Mucosa of rectum (tissue), 2 donors: ENCODE measurements around the gene RUNX1.
"Not testable (repeated sequence)": the region's sequence is repeated elsewhere in the genome, so short reads cannot be mapped to it uniquely, and the experiment has no call there.

Experiments used
- H3K27ac ChIP-seq, 2 donors: one replicate each; pipeline ENCODE4 v1.7.0; 2013; ENCODE audit warnings: inconsistent platforms in 2 of 2, low read depth in 2 of 2, low read length in 2 of 2
- H3K27me3 ChIP-seq, 2 donors: one replicate each; pipeline ENCODE4 v1.7.0; 2013; ENCODE audit warnings: low read length in 2 of 2; ENCODE audit not compliant: control insufficient read depth in 2 of 2, insufficient read depth in 2 of 2
- H3K36me3 ChIP-seq, 2 donors: one replicate each; pipeline ENCODE4 v1.7.0; 2013; ENCODE audit warnings: low read length in 2 of 2; ENCODE audit not compliant: control insufficient read depth in 2 of 2, insufficient read depth in 2 of 2
- H3K4me1 ChIP-seq, 2 donors: one replicate each; pipeline ENCODE4 v1.7.0; 2013; ENCODE audit warnings: low read length in 2 of 2, mild to moderate bottlenecking in 1 of 2; ENCODE audit not compliant: control insufficient read depth in 2 of 2, insufficient read depth in 2 of 2
- H3K4me3 ChIP-seq, 2 donors: one replicate each; pipeline ENCODE4 v1.7.0; 2013; ENCODE audit warnings: low read length in 2 of 2
- H3K9ac ChIP-seq, 2 donors: one replicate each; pipeline ENCODE4 v1.7.0; 2013; ENCODE audit warnings: low read length in 2 of 2, low read depth in 1 of 2, mild to moderate bottlenecking in 1 of 2
- H3K9me3 ChIP-seq, 2 donors: one replicate each; pipeline ENCODE4 v1.7.0; 2013; ENCODE audit warnings: low read length in 2 of 2; ENCODE audit not compliant: control insufficient read depth in 2 of 2
- donor health status: healthy.
- donor health status: Normal muscosa, but diverticular disease.

Gene RUNX1

GRCh38 chr21:34810786-34811185, 238.3 kb downstream of the RUNX1 start:
- Histone ChIP-seq H3K27me3 (no peaks in the 10 kb centered on the region), H3K4me3 (no peak overlapping the region), H3K9me3 (no peaks in the 10 kb centered on the region), H3K9ac (no peak overlapping the region), H3K27ac (no peak overlapping the region), H3K4me1 (peaks cover 0 to 9% of the 10 kb centered on the region in 2 donors), H3K36me3 (peaks cover 15 to 24% of the 10 kb centered on the region in 2 donors)

GRCh38 chr21:34809822-34810221, 239.3 kb downstream of the RUNX1 start:
- Histone ChIP-seq H3K9me3 (no peaks in the 10 kb centered on the region), H3K27me3 (no peaks in the 10 kb centered on the region), H3K27ac (no peak overlapping the region), H3K4me3 (no peak overlapping the region), H3K36me3 (peaks cover 15 to 24% of the 10 kb centered on the region in 2 donors), H3K9ac (no peak overlapping the region), H3K4me1 (peaks cover 0 to 9% of the 10 kb centered on the region in 2 donors)

- H3K4me1 ChIP-seq: peaks cover 0 to 9% of the 10 kb centered on the region in 2 donors
- H3K27me3 ChIP-seq: no peaks in the 10 kb centered on the region
- no peak overlapping the region for H3K27ac ChIP-seq
Measured at GRCh38 chr21:34808569-34809204, 240.4 kb downstream of the RUNX1 start.

GRCh38 chr21:34807881-34808568, 241.1 kb downstream of the RUNX1 start:
- Histone ChIP-seq H3K4me3 (no peak overlapping the region), H3K36me3 (peaks cover 11 to 24% of the 10 kb centered on the region in 2 donors), H3K4me1 (peaks cover 0 to 9% of the 10 kb centered on the region in 2 donors), H3K9me3 (no peaks in the 10 kb centered on the region), H3K9ac (no peak overlapping the region), H3K27ac (no peak overlapping the region), H3K27me3 (no peaks in the 10 kb centered on the region)

More at GRCh38 chr21:34808569-34809204, 240.4 kb downstream of the RUNX1 start:
- Histone ChIP-seq H3K36me3 (peaks cover 15 to 24% of the 10 kb centered on the region in 2 donors), H3K9ac (no peak overlapping the region), H3K9me3 (no peaks in the 10 kb centered on the region), H3K4me3 (no peak overlapping the region)

- H3K36me3 ChIP-seq: peaks cover 11 to 24% of the 10 kb centered on the region in 2 donors
- no peak overlapping the region for H3K27ac ChIP-seq
- no peaks in the 10 kb centered on the region for H3K27me3 ChIP-seq
Measured at GRCh38 chr21:34807146-34807880, 241.8 kb downstream of the RUNX1 start.

GRCh38 chr21:34806423-34806822, 242.7 kb downstream of the RUNX1 start:
- Histone ChIP-seq H3K4me1 (peaks cover 0 to 6% of the 10 kb centered on the region in 2 donors), H3K9me3 (no peaks in the 10 kb centered on the region), H3K36me3 (peaks cover 11 to 24% of the 10 kb centered on the region in 2 donors), H3K4me3 (no peak overlapping the region), H3K27ac (no peak overlapping the region), H3K9ac (no peak overlapping the region), H3K27me3 (no peaks in the 10 kb centered on the region)

More at GRCh38 chr21:34807146-34807880, 241.8 kb downstream of the RUNX1 start:
- H3K4me3 ChIP-seq: no peak overlapping the region
- no peak overlapping the region for H3K9ac ChIP-seq
- H3K9me3 ChIP-seq: no peaks in the 10 kb centered on the region
- H3K4me1 ChIP-seq: peaks cover 0 to 9% of the 10 kb centered on the region in 2 donors

- H3K9ac ChIP-seq: no peak overlapping the region
- no peak overlapping the region for H3K27ac ChIP-seq
- H3K4me1 ChIP-seq: peaks cover 0 to 11% of the 10 kb centered on the region in 2 donors
- H3K27me3 ChIP-seq: no peaks in the 10 kb centered on the region
- H3K9me3 ChIP-seq: no peaks in the 10 kb centered on the region
- peaks cover 11 to 17% of the 10 kb centered on the region in 2 donors for H3K36me3 ChIP-seq
- H3K4me3 ChIP-seq: no peak overlapping the region
Measured at GRCh38 chr21:34805157-34805556, 243.9 kb downstream of the RUNX1 start.

- Histone ChIP-seq H3K4me1 (peaks cover 0 to 16% of the 10 kb centered on the region in 2 donors), H3K36me3 (peaks cover 11 to 17% of the 10 kb centered on the region in 2 donors)
- not testable (repeated sequence) for H3K9ac ChIP-seq, H3K4me3 ChIP-seq, H3K27me3 ChIP-seq, H3K27ac ChIP-seq, H3K9me3 ChIP-seq
Measured at GRCh38 chr21:34804584-34804983, 244.5 kb downstream of the RUNX1 start.

- peaks cover 15 to 18% of the 10 kb centered on the region in 2 donors for H3K36me3 ChIP-seq
- H3K27ac ChIP-seq: no peak overlapping the region
- no peak overlapping the region for H3K4me3 ChIP-seq
- peaks cover 0 to 17% of the 10 kb centered on the region in 2 donors for H3K4me1 ChIP-seq
- H3K9me3 ChIP-seq: no peaks in the 10 kb centered on the region
- no peaks in the 10 kb centered on the region for H3K27me3 ChIP-seq
- H3K9ac ChIP-seq: no peak overlapping the region
Measured at GRCh38 chr21:34803782-34804370, 245.2 kb downstream of the RUNX1 start.
